Kidney epithelial cell (primary cell): ENCODE results near the gene BAZ1A. TPM values are rescaled to one million over a fixed set of nuclear protein-coding genes. Genes with fewer than 3 reads are reported as not detected.

ENCODE experiments used
- DNase-seq: peaks from one replicate; pipeline ENCODE4 v3.0.0-alpha.2; 2010; ENCODE audit warnings: low read depth
- H3K27me3 ChIP-seq: 2 replicates; pipeline ENCODE4 v1.6.0; 2011; ENCODE audit warnings: low read length; ENCODE audit not compliant: control insufficient read depth, insufficient read depth
- H3K36me3 ChIP-seq: 2 replicates; pipeline ENCODE4 v1.5.1; 2011; ENCODE audit warnings: low read length; ENCODE audit not compliant: control insufficient read depth, insufficient read depth
- H3K4me3 ChIP-seq: 2 replicates; pipeline ENCODE4 v1.5.1; 2011; ENCODE audit warnings: low read depth, mild to moderate bottlenecking, control low read depth, low read length
- CTCF ChIP-seq: IDR thresholded peaks from 2 replicates; pipeline ENCODE4 v1.5.1; 2011; ENCODE audit warnings: mild to moderate bottlenecking, moderate library complexity, low read length, control low read depth, inconsistent platforms; ENCODE audit not compliant: insufficient read depth, poor library complexity, severe bottlenecking
- total RNA-seq: library from RNA; depleted of rRNA; stranded (reverse); fragments of >200 nt; gene quantifications from 2 replicates; pipeline ENCODE4 v1.2.3, GENCODE V29; 2015

The BAZ1A gene
- total RNA-seq, 1 donor from 2014 or later: 36.1 TPM

GRCh38 chr14:34714320-34715126, 160.6 kb downstream of the BAZ1A start, which contains the start of gene CFL2:
Gene CFL2 (minus strand): TSS chr14:34714593. CDS start chr14:34714540, 53 bp downstream.
- no peak for TF ChIP-seq CTCF
- no peaks in the 10 kb centered on the region for H3K36me3 ChIP-seq
- peak within 1 kb of the TSS; percentile 90 for H3K4me3 ChIP-seq
- DNase-seq: no peak
- H3K27me3 ChIP-seq: no peaks in the 10 kb centered on the region

- peak; percentile 59 for DNase-seq
- no peak for TF ChIP-seq CTCF
- Histone ChIP-seq H3K36me3 (no peaks in the 10 kb centered on the region), H3K27me3 (no peaks in the 10 kb centered on the region), H3K4me3 (peak overlapping the region; percentile 90)
Observed at GRCh38 chr14:34713681-34714319, 161.4 kb downstream of the BAZ1A start.

DNA sequence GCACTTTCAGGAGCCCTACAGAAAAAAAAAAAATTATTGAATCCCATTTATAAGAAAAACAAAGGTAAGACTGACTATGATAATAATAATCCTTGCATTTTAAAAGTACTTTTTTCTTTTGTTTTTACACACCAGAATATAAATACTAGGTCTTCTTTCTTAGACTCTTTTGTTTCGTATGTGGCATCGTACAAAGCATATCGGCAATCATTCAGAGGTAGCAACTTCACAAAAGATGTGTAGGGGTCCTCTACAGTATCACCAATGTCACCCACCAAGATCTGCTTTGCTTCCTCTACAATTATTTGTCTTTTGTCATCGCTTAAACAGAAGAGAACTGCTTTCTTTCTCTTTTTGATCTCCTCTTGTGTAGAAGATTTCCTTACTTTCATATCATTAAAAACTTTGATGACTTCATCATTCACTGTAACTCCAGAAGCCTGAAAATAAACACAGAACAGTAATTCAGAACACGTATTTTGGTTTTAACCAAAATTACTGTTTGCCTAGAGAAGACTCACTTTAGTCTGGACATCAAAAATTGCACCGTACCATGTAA, 162.0 kb downstream of the BAZ1A start:
- Histone ChIP-seq H3K4me3 (peak overlapping the region; percentile 90), H3K36me3 (no peaks in the 10 kb centered on the region), H3K27me3 (no peaks in the 10 kb centered on the region)
- DNase-seq: no peak
- no peak for TF ChIP-seq CTCF

DNA sequence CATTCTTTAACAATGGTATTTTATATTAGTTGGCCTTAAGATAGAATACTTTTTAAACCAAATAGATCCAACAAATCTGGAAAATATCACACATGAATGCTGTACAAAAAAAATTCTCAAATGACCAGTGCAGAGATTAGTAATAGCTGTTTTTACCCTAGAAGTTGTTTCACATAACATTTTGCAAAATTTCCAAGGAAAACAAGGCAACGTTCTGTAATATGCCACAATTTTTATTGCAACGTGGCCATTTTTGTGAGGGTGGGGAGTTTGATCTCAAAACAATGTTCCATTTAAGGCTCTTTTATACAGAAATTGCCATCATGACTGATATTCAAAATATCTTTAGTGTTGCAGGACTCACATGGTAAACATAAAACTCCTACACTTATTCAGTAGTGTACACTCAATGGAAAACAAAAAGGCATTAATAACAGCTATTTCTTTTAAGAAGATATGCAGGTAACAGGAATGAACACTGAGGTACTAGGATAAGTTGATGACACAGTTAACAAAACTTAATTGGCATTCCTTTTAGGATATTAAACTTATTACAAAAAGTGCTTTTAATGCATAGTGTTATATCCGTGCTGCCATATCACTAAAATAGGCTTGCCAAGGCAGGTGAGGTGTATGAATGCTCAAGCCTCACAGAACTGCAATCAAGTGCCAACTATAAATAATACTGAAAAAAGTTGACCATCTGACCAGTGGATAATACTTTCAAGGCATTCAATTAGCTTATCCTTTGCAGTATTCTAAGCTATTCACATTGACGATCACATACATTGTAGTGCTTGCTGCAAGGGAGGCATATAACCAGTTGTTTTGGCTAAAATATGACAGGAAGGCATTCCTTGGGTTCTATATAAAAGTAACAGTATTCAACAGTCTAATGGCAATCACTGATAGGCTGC, 163.1 kb downstream of the BAZ1A start:
- Histone ChIP-seq H3K27me3 (no peaks in the 10 kb centered on the region), H3K36me3 (no peaks in the 10 kb centered on the region), H3K4me3 (no peak overlapping the region)
- no peak for DNase-seq
- TF ChIP-seq CTCF: no peak

DNA sequence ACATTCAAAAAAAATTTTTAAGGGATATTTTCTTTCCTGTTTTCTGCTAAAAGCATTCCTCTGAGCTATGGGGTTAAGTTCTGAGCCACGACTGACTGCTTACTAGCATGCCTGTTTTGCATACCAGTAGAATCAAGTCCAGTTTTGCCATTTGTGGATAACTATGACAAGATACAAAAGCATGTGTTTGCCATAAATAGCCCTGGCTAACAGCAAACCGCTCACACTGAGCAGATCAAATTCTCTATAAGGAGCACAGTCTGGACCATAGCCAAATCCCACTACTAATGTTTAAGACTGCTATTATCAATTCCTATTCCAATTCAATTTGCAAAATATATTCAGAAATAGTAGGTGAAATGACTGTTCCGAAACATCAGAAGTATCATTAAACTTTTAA, 164.0 kb downstream of the BAZ1A start:
- H3K4me3 ChIP-seq: no peak overlapping the region
- no peak for DNase-seq
- no peak for TF ChIP-seq CTCF
- no peaks in the 10 kb centered on the region for H3K36me3 ChIP-seq
- no peaks in the 10 kb centered on the region for H3K27me3 ChIP-seq
